Measurements from ENCODE around the gene SNRPD2.

Gene SNRPD2

GRCh38 chr19:45657520-45658167 lies 34.1 kb downstream of the SNRPD2 start:
- DNase-seq (ENCODE audit: low read depth), result no peak

- no peak for DNase-seq (ENCODE audit: low read depth)
Observed at GRCh38 chr19:45655073-45655472, 36.7 kb downstream of the SNRPD2 start.

- no peak for DNase-seq (ENCODE audit: low read depth)
Observed at GRCh38 chr19:45653634-45654033, 38.1 kb downstream of the SNRPD2 start.

- DNase-seq (ENCODE audit: low read depth), result no peak
Observed at GRCh38 chr19:45650722-45651121, 41.0 kb downstream of the SNRPD2 start.

GRCh38 chr19:45646345-45646698 lies 45.4 kb downstream of the SNRPD2 start:
- DNase-seq (ENCODE audit: low read depth), result no peak

GRCh38 chr19:45645631-45646344 lies 46.0 kb downstream of the SNRPD2 start:
- DNase-seq (ENCODE audit: low read depth), result peak; percentile 70

GRCh38 chr19:45645068-45645630 lies 46.6 kb downstream of the SNRPD2 start:
- DNase-seq (ENCODE audit: low read depth), result no peak

GRCh38 chr19:45643927-45644771 lies 47.6 kb downstream of the SNRPD2 start:
- DNase-seq (ENCODE audit: low read depth), result no peak

GRCh38 chr19:45643024-45643926 lies 48.5 kb downstream of the SNRPD2 start:
- DNase-seq (ENCODE audit: low read depth), result peak; percentile 91

- peak; percentile 75 for DNase-seq (ENCODE audit: low read depth)
Observed at GRCh38 chr19:45641274-45642105, 50.3 kb downstream of the SNRPD2 start.

GRCh38 chr19:45640849-45641273 lies 50.9 kb downstream of the SNRPD2 start:
- peak; percentile 28 for DNase-seq (ENCODE audit: low read depth)

- DNase-seq (ENCODE audit: low read depth), result peak; percentile 43
Observed at GRCh38 chr19:45638930-45639729, 52.6 kb downstream of the SNRPD2 start, which contains the start of gene EML2. Gene EML2, minus strand, starts transcription at chr19:45639397. Its CDS starts 21 bp downstream, at chr19:45639376.

GRCh38 chr19:45637890-45638667 lies 53.7 kb downstream of the SNRPD2 start:
- DNase-seq (ENCODE audit: low read depth), result no peak

Data from activated T-cell treated with anti-CD3 and anti-CD28 coated beads for 24 hours (primary cell).